Transverse colon (tissue), 4 donors: ENCODE results near the gene CELA2A. TPM values are rescaled to one million over a fixed set of nuclear protein-coding genes. Genes with fewer than 3 reads are reported as not detected.
A peak's percentile ranks its signal among the peaks of the same experiment; 100 is the strongest.

Experiments used
- DNase-seq: peaks from one replicate; pipeline ENCODE4 v3.0.0-alpha.2; 2019
- H3K27ac ChIP-seq, 4 donors: fragments of 200-600 bp; sonication (generic); 2 replicates each; pipeline ENCODE4 v1.5.1; 2016 to 2018; ENCODE audit warnings: inconsistent platforms in 4 of 4
- H3K27me3 ChIP-seq: fragments of 200-600 bp; sonication (generic); 2 replicates; pipeline ENCODE4 v1.5.1; 2017; ENCODE audit warnings: inconsistent platforms
- H3K36me3 ChIP-seq, 4 donors: fragments of 200-600 bp; sonication (generic); 2 replicates each; pipeline ENCODE4 v1.5.1; 2017 to 2019; ENCODE audit warnings: inconsistent platforms in 4 of 4
- H3K4me1 ChIP-seq, 4 donors: fragments of 200-600 bp; sonication (generic); 2 replicates each; pipeline ENCODE4 v1.5.1; 2017 to 2020; ENCODE audit warnings: inconsistent platforms in 4 of 4
- H3K4me3 ChIP-seq, 4 donors: fragments of 200-600 bp; sonication (generic); 1 replicate in 1 of 4; 2 replicates in 3 of 4; pipeline versions ENCODE4 v1.5.1 to v1.6.1; 2017 to 2019; ENCODE audit warnings: inconsistent platforms in 4 of 4
- H3K9me3 ChIP-seq, 2 donors: fragments of 200-600 bp; sonication (generic); 2 replicates each; pipeline ENCODE4 v1.5.1; 2017 to 2019; ENCODE audit warnings: inconsistent platforms in 2 of 2
- CTCF ChIP-seq, 5 experiments: fragments of 200-600 bp in 3 of 5; fragments of 450-650 bp in 2 of 5; sonication (generic) in 3 of 5; IDR thresholded peaks; 1 replicate in 2 of 5; 2 replicates in 3 of 5; pipeline ENCODE4 v1.5.1; 2016 to 2017; ENCODE audit warnings: antibody characterized with exemption in 5 of 5, inconsistent platforms in 3 of 5, mild to moderate bottlenecking in 2 of 5, moderate library complexity in 1 of 5
- EP300 ChIP-seq: sonication (generic); formaldehyde crosslinking; IDR thresholded peaks from one replicate; pipeline ENCODE4 v1.6.1; 2017; ENCODE audit warnings: antibody characterized with exemption, low read depth
- POLR2A ChIP-seq: fragments of 450-650 bp; IDR thresholded peaks from one replicate; pipeline ENCODE4 v1.6.1; 2016; ENCODE audit warnings: antibody characterized with exemption, mild to moderate bottlenecking, moderate library complexity
- POLR2AphosphoS5 ChIP-seq, 3 donors: sonication (generic); formaldehyde crosslinking; IDR thresholded peaks; one replicate each; pipeline ENCODE4 v1.6.1; 2016; ENCODE audit warnings: antibody characterized with exemption in 3 of 3
- WGBS, 2 donors: methylation state at CpG; one replicate each; pipeline ENCODE4 v1.1.5; 2018; ENCODE audit warnings: low coverage in 1 of 2; 5-methylcytosine and 5-hydroxymethylcytosine counted together
- in situ Hi-C, 4 donors: fragments of 200-750 bp; cut with MboI; loops; one replicate each; pipeline versions ENCODE4 v1.15.0 to v1.15.1; 2017; ENCODE audit warnings: low sequenced_read_pairs in 3 of 4, low pct_ligation_motif_present in 1 of 4, low pct_unique_long_range_greater_than_20kb in 1 of 4
- intact Hi-C: fragments of 100-400 bp; cut with DNase I; formaldehyde crosslinking; loops from one replicate; pipeline ENCODE4 v1.15.1; 2023; ENCODE audit warnings: low total_unique reads
- total RNA-seq, 4 donors: library from RNA; depleted of rRNA; stranded (reverse); fragments of >200 nt; gene quantifications; one replicate each; pipeline ENCODE4 v1.1.0, GENCODE V29; 2016

The CELA2A gene
- total RNA-seq, 4 donors from 2014 or later, result not detected

DNA sequence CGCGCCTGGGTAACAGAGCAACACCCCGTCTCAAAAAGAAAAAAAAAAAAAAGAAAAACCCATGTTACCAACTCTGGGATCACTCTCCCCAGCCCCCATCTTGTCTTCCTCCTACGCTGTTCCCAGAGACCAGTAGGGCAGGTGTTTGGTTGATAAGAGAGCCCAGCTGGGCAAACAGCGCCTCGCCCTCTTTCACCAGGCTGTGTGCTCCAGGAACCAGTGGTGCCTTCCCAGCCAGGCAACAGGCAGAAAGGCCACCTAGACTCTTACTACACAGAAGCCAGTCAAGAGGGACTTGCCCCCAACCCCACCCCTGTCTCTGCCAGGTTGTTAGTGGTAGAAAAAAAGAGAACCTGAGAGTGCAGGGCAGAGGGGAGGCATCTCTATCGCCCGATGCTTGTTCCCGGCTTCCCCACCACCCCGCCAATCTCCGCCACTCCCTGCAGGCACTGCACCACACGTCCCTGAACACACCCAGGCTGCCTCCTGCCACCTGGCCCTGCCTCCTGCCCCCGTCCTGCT is 32.3 kb upstream of the CELA2A start:
- peaks cover 0 to 6% (median 0%) of the 10 kb centered on the region in 4 donors for H3K36me3 ChIP-seq
- WGBS, 2 donors, result 53% methylated on average over 13 of the region's 13 CpGs; no CpG with 5 or more reads in 1 of the 2 donors
- peak; percentile 31 to 63 (median 54) for TF ChIP-seq POLR2AphosphoS5 (IDR thresholded peaks at IDR 0.05)
- peak in 2 of 5 experiments; percentile 16 for TF ChIP-seq CTCF (IDR thresholded peaks at IDR 0.05)
- TF ChIP-seq EP300, result peak; percentile 59
- TF ChIP-seq POLR2A, result peak; percentile 56
- in situ Hi-C loops, result no loop called here
- H3K4me3 ChIP-seq, result no peak overlapping the region
- peak; percentile 88 for DNase-seq
- H3K9me3 ChIP-seq, result no peaks in the 10 kb centered on the region
- H3K27ac ChIP-seq, result peak overlapping the region; percentile 82 to 90 (median 84)
- intact Hi-C loops, result no loop called here
- peaks cover 40 to 85% (median 59%) of the 10 kb centered on the region in 4 donors for H3K4me1 ChIP-seq
- no peaks in the 10 kb centered on the region for H3K27me3 ChIP-seq

DNA sequence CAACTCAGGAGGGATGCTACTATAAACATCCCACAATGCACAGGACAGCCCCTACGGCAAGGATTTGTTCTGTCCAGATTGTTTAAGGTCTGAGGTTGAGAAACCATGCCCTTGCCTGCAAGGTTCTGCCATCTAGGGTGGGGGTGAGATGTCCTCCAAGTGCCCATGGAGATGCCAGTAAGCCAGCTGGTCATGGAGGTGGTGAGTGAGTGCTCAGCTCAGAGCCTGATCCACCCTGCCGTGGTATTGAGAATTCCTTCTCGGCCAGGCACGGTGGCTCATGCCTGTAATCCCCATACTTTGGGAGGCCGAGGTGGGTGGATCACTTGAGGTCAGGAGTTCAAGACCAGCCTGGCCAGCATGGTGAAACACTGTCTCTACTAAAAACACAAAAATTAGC is 31.6 kb upstream of the CELA2A start:
- no peaks in the 10 kb centered on the region for H3K27me3 ChIP-seq
- WGBS, 2 donors, result 55% methylated on average over 5 of the region's 5 CpGs; no CpG with 5 or more reads in 1 of the 2 donors
- H3K4me3 ChIP-seq, result no peak overlapping the region
- peaks cover 38 to 80% (median 56%) of the 10 kb centered on the region in 4 donors for H3K4me1 ChIP-seq
- in situ Hi-C loops, result loop anchor here (5.0 to 25.0 kb wide), 3 partner anchors 88 to 288 kb away; no protein-coding TSS in a partner anchor
- peak overlapping the region; percentile 82 to 90 (median 84) for H3K27ac ChIP-seq
- intact Hi-C loops, result no loop called here
- peaks cover 0 to 6% (median 0%) of the 10 kb centered on the region in 4 donors for H3K36me3 ChIP-seq
- DNase-seq, result no peak
- H3K9me3 ChIP-seq, result no peaks in the 10 kb centered on the region
- TF ChIP-seq CTCF (IDR thresholded peaks at IDR 0.05) (no peak), EP300 (no peak), POLR2A (no peak), POLR2AphosphoS5 (IDR thresholded peaks at IDR 0.05) (no peak)

DNA sequence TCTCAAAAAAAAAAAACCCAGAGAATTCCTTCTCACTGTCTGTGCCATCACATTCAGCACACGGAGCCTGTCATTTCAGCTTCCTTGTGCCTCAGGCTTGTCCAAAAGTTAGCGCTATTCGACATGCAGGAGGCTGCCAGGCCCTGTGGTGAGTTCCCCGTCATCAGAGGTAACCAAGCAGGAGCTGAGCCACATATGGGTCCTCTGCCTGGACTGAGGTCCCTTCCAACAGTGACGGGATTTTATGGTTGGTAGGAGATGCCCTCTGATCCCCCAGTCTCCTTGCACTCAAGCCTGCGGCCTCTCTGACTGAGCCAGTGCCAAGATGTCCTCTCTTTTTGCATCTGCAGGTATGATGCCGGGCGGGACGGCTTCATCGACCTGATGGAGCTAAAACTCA is 31.0 kb upstream of the CELA2A start:
- in situ Hi-C loops, result loop anchor here (5.0 to 25.0 kb wide), 3 partner anchors 88 to 288 kb away; no protein-coding TSS in a partner anchor
- peaks cover 38 to 80% (median 56%) of the 10 kb centered on the region in 4 donors for H3K4me1 ChIP-seq
- no peak for DNase-seq
- no peaks in the 10 kb centered on the region for H3K27me3 ChIP-seq
- H3K27ac ChIP-seq, result peak overlapping the region; percentile 82 to 90 (median 84)
- intact Hi-C loops, result no loop called here
- 85% methylated on average over 10 of the region's 10 CpGs; no CpG with 5 or more reads in 1 of the 2 donors for WGBS, 2 donors
- H3K4me3 ChIP-seq, result no peak overlapping the region
- no peaks in the 10 kb centered on the region for H3K9me3 ChIP-seq
- TF ChIP-seq POLR2AphosphoS5 (IDR thresholded peaks at IDR 0.05) (no peak), CTCF (IDR thresholded peaks at IDR 0.05) (no peak), EP300 (no peak), POLR2A (no peak)
- peaks cover 0 to 6% (median 0%) of the 10 kb centered on the region in 4 donors for H3K36me3 ChIP-seq

DNA sequence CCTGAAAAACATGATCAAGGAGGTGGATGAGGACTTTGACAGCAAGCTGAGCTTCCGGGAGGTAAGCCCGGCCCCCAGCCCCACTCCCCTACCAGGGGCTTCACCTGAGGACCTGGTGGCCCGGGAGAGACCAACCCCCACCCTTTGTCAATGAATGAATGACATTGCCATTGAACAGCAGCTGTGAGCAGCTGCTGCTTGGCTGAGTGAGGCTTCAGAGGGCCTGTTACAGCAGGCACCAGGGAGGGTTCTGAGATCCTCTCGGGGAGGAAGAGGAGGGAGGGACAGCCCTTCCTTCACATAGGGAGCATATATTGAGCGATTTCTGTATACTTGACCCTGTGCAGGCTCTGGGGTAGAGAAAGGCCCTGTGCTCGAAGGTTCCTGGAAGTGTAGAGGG is 30.6 kb upstream of the CELA2A start:
- Histone ChIP-seq H3K27ac (peak overlapping the region; percentile 82 to 90 (median 84)), H3K27me3 (no peaks in the 10 kb centered on the region), H3K4me3 (no peak overlapping the region), H3K36me3 (peaks cover 0 to 6% (median 0%) of the 10 kb centered on the region in 4 donors), H3K9me3 (no peaks in the 10 kb centered on the region), H3K4me1 (peaks cover 38 to 80% (median 54%) of the 10 kb centered on the region in 4 donors)
- DNase-seq, result no peak
- 62 to 80% methylated on average over 1 to 6 of the region's 6 CpGs for WGBS, 2 donors
- in situ Hi-C loops, result loop anchor here (5.0 to 25.0 kb wide), 3 partner anchors 89 to 289 kb away; no protein-coding TSS in a partner anchor
- no peak for TF ChIP-seq CTCF (IDR thresholded peaks at IDR 0.05)
- no peak for TF ChIP-seq POLR2AphosphoS5 (IDR thresholded peaks at IDR 0.05)
- TF ChIP-seq POLR2A, result no peak
- no peak for TF ChIP-seq EP300
- intact Hi-C loops, result no loop called here
